ENCODE data around the gene TSTD1. TPM values are rescaled to one million over a fixed set of nuclear protein-coding genes. Genes with fewer than 3 reads are reported as not detected.
A peak's percentile ranks its signal among the peaks of the same experiment; 100 is the strongest.

Gene TSTD1
- total RNA-seq, 1 experiment from 2014 or later = 74.5 TPM

DNA sequence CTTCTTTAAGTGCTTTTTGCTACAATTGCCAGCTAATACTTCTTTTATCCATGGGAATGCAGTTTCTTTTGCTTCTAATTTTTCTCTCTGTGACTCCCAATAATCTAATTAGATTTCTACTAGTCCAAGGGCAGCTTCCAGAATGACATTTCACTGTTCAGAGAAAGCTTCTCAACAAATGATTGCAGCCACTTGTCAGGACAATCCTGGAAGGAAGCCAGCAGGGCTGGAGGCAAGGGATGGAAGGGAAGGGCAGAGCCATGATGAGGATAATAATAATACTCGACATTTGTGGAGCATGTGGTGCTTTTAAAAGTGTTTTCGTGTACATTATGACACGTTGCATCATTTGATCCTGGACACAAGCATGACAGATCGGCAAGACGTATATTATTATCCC lies 37.2 kb downstream of the TSTD1 start:
- CTCF ChIA-PET = interaction anchor here (0.7 to 1.7 kb wide), 2 partner anchors 11 to 761 kb away, joined by 4 to 6 read pairs; no protein-coding TSS in a partner anchor
- no peak overlapping the region for H3K4me3 Mint-ChIP-seq

More for the DNA sequence above, 37.2 kb downstream of the TSTD1 start:
- Mint-ChIP-seq H3K27ac (peak overlapping the region; percentile 48; the same call in 1 of the 2 replicates), H3K27me3 (ENCODE audit: low read depth) (no peaks in the 10 kb centered on the region), H3K36me3 (peaks cover 52% of the 10 kb centered on the region), H3K9me3 (no peaks in the 10 kb centered on the region), H3K4me1 (peaks cover 10% of the 10 kb centered on the region)
- TF ChIP-seq, protein P1, sequence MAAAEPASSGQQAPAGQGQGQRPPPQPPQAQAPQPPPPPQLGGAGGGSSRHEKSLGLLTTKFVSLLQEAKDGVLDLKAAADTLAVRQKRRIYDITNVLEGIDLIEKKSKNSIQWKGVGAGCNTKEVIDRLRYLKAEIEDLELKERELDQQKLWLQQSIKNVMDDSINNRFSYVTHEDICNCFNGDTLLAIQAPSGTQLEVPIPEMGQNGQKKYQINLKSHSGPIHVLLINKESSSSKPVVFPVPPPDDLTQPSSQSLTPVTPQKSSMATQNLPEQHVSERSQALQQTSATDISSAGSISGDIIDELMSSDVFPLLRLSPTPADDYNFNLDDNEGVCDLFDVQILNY (CRISPR knock-in tag; IDR thresholded peaks at IDR 0.05) = no peak
- no peak for TF ChIP-seq ZNF232 (CRISPR knock-in tag; IDR thresholded peaks at IDR 0.05)
- TF ChIP-seq, protein P2, sequence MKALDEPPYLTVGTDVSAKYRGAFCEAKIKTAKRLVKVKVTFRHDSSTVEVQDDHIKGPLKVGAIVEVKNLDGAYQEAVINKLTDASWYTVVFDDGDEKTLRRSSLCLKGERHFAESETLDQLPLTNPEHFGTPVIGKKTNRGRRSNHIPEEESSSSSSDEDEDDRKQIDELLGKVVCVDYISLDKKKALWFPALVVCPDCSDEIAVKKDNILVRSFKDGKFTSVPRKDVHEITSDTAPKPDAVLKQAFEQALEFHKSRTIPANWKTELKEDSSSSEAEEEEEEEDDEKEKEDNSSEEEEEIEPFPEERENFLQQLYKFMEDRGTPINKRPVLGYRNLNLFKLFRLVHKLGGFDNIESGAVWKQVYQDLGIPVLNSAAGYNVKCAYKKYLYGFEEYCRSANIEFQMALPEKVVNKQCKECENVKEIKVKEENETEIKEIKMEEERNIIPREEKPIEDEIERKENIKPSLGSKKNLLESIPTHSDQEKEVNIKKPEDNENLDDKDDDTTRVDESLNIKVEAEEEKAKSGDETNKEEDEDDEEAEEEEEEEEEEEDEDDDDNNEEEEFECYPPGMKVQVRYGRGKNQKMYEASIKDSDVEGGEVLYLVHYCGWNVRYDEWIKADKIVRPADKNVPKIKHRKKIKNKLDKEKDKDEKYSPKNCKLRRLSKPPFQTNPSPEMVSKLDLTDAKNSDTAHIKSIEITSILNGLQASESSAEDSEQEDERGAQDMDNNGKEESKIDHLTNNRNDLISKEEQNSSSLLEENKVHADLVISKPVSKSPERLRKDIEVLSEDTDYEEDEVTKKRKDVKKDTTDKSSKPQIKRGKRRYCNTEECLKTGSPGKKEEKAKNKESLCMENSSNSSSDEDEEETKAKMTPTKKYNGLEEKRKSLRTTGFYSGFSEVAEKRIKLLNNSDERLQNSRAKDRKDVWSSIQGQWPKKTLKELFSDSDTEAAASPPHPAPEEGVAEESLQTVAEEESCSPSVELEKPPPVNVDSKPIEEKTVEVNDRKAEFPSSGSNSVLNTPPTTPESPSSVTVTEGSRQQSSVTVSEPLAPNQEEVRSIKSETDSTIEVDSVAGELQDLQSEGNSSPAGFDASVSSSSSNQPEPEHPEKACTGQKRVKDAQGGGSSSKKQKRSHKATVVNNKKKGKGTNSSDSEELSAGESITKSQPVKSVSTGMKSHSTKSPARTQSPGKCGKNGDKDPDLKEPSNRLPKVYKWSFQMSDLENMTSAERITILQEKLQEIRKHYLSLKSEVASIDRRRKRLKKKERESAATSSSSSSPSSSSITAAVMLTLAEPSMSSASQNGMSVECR (CRISPR knock-in tag; IDR thresholded peaks at IDR 0.05; ENCODE audit: borderline replicate concordance) = no peak
- TF ChIP-seq, protein P3, sequence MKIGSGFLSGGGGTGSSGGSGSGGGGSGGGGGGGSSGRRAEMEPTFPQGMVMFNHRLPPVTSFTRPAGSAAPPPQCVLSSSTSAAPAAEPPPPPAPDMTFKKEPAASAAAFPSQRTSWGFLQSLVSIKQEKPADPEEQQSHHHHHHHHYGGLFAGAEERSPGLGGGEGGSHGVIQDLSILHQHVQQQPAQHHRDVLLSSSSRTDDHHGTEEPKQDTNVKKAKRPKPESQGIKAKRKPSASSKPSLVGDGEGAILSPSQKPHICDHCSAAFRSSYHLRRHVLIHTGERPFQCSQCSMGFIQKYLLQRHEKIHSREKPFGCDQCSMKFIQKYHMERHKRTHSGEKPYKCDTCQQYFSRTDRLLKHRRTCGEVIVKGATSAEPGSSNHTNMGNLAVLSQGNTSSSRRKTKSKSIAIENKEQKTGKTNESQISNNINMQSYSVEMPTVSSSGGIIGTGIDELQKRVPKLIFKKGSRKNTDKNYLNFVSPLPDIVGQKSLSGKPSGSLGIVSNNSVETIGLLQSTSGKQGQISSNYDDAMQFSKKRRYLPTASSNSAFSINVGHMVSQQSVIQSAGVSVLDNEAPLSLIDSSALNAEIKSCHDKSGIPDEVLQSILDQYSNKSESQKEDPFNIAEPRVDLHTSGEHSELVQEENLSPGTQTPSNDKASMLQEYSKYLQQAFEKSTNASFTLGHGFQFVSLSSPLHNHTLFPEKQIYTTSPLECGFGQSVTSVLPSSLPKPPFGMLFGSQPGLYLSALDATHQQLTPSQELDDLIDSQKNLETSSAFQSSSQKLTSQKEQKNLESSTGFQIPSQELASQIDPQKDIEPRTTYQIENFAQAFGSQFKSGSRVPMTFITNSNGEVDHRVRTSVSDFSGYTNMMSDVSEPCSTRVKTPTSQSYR (CRISPR knock-in tag; IDR thresholded peaks at IDR 0.05) = no peak
- TF ChIP-seq, protein P4, sequence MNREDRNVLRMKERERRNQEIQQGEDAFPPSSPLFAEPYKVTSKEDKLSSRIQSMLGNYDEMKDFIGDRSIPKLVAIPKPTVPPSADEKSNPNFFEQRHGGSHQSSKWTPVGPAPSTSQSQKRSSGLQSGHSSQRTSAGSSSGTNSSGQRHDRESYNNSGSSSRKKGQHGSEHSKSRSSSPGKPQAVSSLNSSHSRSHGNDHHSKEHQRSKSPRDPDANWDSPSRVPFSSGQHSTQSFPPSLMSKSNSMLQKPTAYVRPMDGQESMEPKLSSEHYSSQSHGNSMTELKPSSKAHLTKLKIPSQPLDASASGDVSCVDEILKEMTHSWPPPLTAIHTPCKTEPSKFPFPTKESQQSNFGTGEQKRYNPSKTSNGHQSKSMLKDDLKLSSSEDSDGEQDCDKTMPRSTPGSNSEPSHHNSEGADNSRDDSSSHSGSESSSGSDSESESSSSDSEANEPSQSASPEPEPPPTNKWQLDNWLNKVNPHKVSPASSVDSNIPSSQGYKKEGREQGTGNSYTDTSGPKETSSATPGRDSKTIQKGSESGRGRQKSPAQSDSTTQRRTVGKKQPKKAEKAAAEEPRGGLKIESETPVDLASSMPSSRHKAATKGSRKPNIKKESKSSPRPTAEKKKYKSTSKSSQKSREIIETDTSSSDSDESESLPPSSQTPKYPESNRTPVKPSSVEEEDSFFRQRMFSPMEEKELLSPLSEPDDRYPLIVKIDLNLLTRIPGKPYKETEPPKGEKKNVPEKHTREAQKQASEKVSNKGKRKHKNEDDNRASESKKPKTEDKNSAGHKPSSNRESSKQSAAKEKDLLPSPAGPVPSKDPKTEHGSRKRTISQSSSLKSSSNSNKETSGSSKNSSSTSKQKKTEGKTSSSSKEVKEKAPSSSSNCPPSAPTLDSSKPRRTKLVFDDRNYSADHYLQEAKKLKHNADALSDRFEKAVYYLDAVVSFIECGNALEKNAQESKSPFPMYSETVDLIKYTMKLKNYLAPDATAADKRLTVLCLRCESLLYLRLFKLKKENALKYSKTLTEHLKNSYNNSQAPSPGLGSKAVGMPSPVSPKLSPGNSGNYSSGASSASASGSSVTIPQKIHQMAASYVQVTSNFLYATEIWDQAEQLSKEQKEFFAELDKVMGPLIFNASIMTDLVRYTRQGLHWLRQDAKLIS (CRISPR knock-in tag; IDR thresholded peaks at IDR 0.05; ENCODE audit: borderline replicate concordance) = no peak
- TF ChIP-seq, protein P5, sequence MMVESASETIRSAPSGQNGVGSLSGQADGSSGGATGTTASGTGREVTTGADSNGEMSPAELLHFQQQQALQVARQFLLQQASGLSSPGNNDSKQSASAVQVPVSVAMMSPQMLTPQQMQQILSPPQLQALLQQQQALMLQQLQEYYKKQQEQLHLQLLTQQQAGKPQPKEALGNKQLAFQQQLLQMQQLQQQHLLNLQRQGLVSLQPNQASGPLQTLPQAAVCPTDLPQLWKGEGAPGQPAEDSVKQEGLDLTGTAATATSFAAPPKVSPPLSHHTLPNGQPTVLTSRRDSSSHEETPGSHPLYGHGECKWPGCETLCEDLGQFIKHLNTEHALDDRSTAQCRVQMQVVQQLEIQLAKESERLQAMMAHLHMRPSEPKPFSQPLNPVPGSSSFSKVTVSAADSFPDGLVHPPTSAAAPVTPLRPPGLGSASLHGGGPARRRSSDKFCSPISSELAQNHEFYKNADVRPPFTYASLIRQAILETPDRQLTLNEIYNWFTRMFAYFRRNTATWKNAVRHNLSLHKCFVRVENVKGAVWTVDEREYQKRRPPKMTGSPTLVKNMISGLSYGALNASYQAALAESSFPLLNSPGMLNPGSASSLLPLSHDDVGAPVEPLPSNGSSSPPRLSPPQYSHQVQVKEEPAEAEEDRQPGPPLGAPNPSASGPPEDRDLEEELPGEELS (CRISPR knock-in tag; IDR thresholded peaks at IDR 0.05) = no peak
- TF ChIP-seq ESRRA (CRISPR knock-in tag; IDR thresholded peaks at IDR 0.05; ENCODE audit: borderline replicate concordance) = no peak
- TF ChIP-seq, protein P6, sequence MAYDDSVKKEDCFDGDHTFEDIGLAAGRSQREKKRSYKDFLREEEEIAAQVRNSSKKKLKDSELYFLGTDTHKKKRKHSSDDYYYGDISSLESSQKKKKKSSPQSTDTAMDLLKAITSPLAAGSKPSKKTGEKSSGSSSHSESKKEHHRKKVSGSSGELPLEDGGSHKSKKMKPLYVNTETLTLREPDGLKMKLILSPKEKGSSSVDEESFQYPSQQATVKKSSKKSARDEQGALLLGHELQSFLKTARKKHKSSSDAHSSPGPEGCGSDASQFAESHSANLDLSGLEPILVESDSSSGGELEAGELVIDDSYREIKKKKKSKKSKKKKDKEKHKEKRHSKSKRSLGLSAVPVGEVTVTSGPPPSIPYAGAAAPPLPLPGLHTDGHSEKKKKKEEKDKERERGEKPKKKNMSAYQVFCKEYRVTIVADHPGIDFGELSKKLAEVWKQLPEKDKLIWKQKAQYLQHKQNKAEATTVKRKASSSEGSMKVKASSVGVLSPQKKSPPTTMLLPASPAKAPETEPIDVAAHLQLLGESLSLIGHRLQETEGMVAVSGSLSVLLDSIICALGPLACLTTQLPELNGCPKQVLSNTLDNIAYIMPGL (CRISPR knock-in tag; IDR thresholded peaks at IDR 0.05) = no peak
- TF ChIP-seq, protein P7, sequence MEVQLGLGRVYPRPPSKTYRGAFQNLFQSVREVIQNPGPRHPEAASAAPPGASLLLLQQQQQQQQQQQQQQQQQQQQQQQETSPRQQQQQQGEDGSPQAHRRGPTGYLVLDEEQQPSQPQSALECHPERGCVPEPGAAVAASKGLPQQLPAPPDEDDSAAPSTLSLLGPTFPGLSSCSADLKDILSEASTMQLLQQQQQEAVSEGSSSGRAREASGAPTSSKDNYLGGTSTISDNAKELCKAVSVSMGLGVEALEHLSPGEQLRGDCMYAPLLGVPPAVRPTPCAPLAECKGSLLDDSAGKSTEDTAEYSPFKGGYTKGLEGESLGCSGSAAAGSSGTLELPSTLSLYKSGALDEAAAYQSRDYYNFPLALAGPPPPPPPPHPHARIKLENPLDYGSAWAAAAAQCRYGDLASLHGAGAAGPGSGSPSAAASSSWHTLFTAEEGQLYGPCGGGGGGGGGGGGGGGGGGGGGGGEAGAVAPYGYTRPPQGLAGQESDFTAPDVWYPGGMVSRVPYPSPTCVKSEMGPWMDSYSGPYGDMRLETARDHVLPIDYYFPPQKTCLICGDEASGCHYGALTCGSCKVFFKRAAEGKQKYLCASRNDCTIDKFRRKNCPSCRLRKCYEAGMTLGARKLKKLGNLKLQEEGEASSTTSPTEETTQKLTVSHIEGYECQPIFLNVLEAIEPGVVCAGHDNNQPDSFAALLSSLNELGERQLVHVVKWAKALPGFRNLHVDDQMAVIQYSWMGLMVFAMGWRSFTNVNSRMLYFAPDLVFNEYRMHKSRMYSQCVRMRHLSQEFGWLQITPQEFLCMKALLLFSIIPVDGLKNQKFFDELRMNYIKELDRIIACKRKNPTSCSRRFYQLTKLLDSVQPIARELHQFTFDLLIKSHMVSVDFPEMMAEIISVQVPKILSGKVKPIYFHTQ (CRISPR knock-in tag; IDR thresholded peaks at IDR 0.05) = no peak
- TF ChIP-seq, protein P8, sequence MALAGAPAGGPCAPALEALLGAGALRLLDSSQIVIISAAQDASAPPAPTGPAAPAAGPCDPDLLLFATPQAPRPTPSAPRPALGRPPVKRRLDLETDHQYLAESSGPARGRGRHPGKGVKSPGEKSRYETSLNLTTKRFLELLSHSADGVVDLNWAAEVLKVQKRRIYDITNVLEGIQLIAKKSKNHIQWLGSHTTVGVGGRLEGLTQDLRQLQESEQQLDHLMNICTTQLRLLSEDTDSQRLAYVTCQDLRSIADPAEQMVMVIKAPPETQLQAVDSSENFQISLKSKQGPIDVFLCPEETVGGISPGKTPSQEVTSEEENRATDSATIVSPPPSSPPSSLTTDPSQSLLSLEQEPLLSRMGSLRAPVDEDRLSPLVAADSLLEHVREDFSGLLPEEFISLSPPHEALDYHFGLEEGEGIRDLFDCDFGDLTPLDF (CRISPR knock-in tag; IDR thresholded peaks at IDR 0.05) = no peak
- no peak for TF ChIP-seq RORB (CRISPR knock-in tag; IDR thresholded peaks at IDR 0.05)
- TF ChIP-seq, protein P9, sequence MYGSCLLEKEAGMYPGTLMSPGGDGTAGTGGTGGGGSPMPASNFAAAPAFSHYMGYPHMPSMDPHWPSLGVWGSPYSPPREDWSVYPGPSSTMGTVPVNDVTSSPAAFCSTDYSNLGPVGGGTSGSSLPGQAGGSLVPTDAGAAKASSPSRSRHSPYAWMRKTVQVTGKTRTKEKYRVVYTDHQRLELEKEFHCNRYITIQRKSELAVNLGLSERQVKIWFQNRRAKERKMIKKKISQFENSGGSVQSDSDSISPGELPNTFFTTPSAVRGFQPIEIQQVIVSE (CRISPR knock-in tag; IDR thresholded peaks at IDR 0.05; ENCODE audit: borderline replicate concordance) = no peak
- TF ChIP-seq ATF1 (CRISPR knock-in tag; IDR thresholded peaks at IDR 0.05) = no peak
- no peak for TF ChIP-seq NR3C1 (CRISPR knock-in tag; conservative IDR thresholded peaks at IDR 0.05; ENCODE audit: low read depth)
- no peak for TF ChIP-seq NFE2L1 (CRISPR knock-in tag; IDR thresholded peaks at IDR 0.05)
- POLR2A ChIA-PET = no interaction called here
- no peak for DNase-seq (ENCODE audit: low spot score)
- no peak for ATAC-seq

Measured in WTC11 (cell line).